ENCODE data around the gene AGFG2. TPM values are rescaled to one million over a fixed set of nuclear protein-coding genes. Genes with fewer than 3 reads are reported as not detected.
A peak's percentile ranks its signal among the peaks of the same experiment; 100 is the strongest.

AGFG2 gene
- total RNA-seq, 1 experiment from 2014 or later = 11.2 TPM

DNA sequence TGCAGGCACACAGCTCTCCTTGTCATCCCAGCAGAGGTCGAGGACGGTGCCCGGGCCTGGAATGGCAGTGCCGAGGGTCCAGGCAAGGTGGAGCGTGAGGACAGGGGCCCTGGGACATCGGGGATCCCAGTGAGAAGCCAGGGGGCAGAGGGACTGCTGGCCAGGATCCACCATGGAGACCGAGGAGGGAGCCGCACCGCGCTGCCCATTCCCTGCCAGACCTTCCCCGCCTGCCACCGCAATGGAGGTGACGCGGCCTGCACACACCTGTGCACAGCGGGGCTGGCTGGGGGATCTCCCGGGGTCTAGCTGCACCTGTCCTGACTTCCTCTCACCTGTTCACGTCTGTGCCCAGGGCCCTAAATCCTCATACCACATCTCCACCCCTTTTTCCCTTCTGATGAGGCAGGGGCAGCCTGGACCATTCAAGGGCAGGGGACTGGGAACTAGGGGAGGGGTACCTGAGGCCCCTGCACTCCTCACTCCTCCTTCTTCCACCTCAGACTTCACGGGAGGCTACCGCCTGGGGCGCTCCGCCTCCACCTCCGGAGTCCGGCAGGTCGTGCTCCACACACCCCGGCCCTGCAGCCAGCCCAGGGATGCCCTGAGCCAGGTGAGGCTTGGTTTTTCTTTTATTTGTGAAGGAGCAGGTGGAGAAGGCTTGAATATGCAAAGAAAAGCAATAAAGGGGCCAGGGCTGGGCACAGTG lies 48.4 kb upstream of the AGFG2 start:
- peak overlapping the region; percentile 38 for H3K18ac ChIP-seq (ENCODE audit: insufficient read length, low read depth, low read length)
- no CpG with 5 or more reads among the region's 25 CpGs for WGBS (ENCODE audit: extremely low coverage, insufficient read length, low lambda C conversion rate)
- Mint-ChIP-seq H3K4me3 (no peak overlapping the region), H3K4me1 (peaks cover 17 to 45% of the 10 kb centered on the region in 2 experiments), H3K27ac (peak overlapping the region in 1 of 3 experiments; percentile 25; a peak in 1 of 7 replicates), H3K27me3 (ENCODE audit: low read depth) (peaks cover 19% of the 10 kb centered on the region), H3K9me3 (no peaks in the 10 kb centered on the region), H3K36me3 (ENCODE audit: insufficient read depth in 1 of 3, low read depth in 3 of 3) (peaks cover 0 to 12% (median 3%) of the 10 kb centered on the region in 3 experiments; a peak in 2 of 7 replicates)
- H4K20me1 ChIP-seq (ENCODE audit: control insufficient read depth, insufficient read depth, insufficient read length) = no peaks in the 10 kb centered on the region
- no peak overlapping the region for H2BK12ac ChIP-seq (ENCODE audit: insufficient read length, low read depth, low read length)
- H4K91ac ChIP-seq (ENCODE audit: insufficient read length, low read depth, low read length) = no peak overlapping the region
- DNase-seq = no peak
- H3K9me3 ChIP-seq (ENCODE audit: control insufficient read depth, low read depth, low read length) = no peaks in the 10 kb centered on the region
- no peak overlapping the region for H2BK20ac ChIP-seq (ENCODE audit: low read depth, low read length, poor library complexity, severe bottlenecking)
- H3K4me2 ChIP-seq (ENCODE audit: insufficient read depth, insufficient read length, low read length) = no peak overlapping the region
- no peak overlapping the region for H2BK120ac ChIP-seq (ENCODE audit: low read depth, low read length, poor library complexity, severe bottlenecking)
- H3K79me2 ChIP-seq (ENCODE audit: insufficient read depth, low read length) = no peaks in the 10 kb centered on the region
- no peak overlapping the region for H2AFZ ChIP-seq (ENCODE audit: low read length)
- H3K23ac ChIP-seq (ENCODE audit: insufficient read length, low read depth, low read length) = no peak overlapping the region
- H2BK5ac ChIP-seq (ENCODE audit: insufficient read length, low read length) = no peak overlapping the region
- no peak overlapping the region for H4K8ac ChIP-seq (replicated peaks; ENCODE audit: insufficient read length, low read depth, low read length)
- H3K27ac ChIP-seq (ENCODE audit: insufficient read length, low read depth, low read length) = no peak overlapping the region
- H3K4me1 ChIP-seq (ENCODE audit: insufficient read depth, low read length) = 0 out of 2 replicates have a peak, but pooled peaks cover 2% of the 10 kb centered on the region
- no peak overlapping the region for H4K5ac ChIP-seq (ENCODE audit: insufficient read length, low read depth, low read length)
- H3T11ph ChIP-seq (ENCODE audit: low read length) = no peak overlapping the region
- H2BK15ac ChIP-seq (ENCODE audit: low read depth, low read length) = no peak overlapping the region
- no peak overlapping the region for H3K9ac ChIP-seq (ENCODE audit: extremely low read depth, insufficient read length, low read length)
- no peaks in the 10 kb centered on the region; the same call in 1 of the 2 replicates for H3K27me3 ChIP-seq (ENCODE audit: insufficient read depth, low read length)
- no peaks in the 10 kb centered on the region for H3K79me1 ChIP-seq (ENCODE audit: insufficient read depth, low read depth, low read length, poor library complexity, severe bottlenecking)
- H3K23me2 ChIP-seq (ENCODE audit: insufficient read length, low read depth, low read length, poor library complexity, severe bottlenecking) = peaks cover 3% of the 10 kb centered on the region
- peak overlapping the region; percentile 14; the same call in 1 of the 2 replicates for H3K14ac ChIP-seq (ENCODE audit: insufficient read depth, low read length)
- TF ChIP-seq, protein P1, sequence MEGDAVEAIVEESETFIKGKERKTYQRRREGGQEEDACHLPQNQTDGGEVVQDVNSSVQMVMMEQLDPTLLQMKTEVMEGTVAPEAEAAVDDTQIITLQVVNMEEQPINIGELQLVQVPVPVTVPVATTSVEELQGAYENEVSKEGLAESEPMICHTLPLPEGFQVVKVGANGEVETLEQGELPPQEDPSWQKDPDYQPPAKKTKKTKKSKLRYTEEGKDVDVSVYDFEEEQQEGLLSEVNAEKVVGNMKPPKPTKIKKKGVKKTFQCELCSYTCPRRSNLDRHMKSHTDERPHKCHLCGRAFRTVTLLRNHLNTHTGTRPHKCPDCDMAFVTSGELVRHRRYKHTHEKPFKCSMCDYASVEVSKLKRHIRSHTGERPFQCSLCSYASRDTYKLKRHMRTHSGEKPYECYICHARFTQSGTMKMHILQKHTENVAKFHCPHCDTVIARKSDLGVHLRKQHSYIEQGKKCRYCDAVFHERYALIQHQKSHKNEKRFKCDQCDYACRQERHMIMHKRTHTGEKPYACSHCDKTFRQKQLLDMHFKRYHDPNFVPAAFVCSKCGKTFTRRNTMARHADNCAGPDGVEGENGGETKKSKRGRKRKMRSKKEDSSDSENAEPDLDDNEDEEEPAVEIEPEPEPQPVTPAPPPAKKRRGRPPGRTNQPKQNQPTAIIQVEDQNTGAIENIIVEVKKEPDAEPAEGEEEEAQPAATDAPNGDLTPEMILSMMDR (conservative IDR thresholded peaks at IDR 0.05) = no peak
- no peak overlapping the region for H3K4ac ChIP-seq (ENCODE audit: low read depth, low read length)
- H3K56ac ChIP-seq (ENCODE audit: insufficient read length, low read depth, low read length) = no peak overlapping the region
- no peak overlapping the region for H2AK5ac ChIP-seq (ENCODE audit: insufficient read length, low read length)
